Tibial nerve (tissue), 4 donors: ENCODE data around the gene NXPH4. TPM values are rescaled to one million over a fixed set of nuclear protein-coding genes. Genes with fewer than 3 reads are reported as not detected.

Experiments used
- DNase-seq, 2 donors: peaks; one replicate each; pipeline ENCODE4 v3.0.0-alpha.2; 2019; ENCODE audit warnings: low spot score in 2 of 2
- H3K27ac ChIP-seq, 4 donors: fragments of 200-600 bp; sonication (generic) in 3 of 4; one replicate each; pipeline ENCODE4 v1.5.1; 2017 to 2019; ENCODE audit warnings: mild to moderate bottlenecking in 1 of 4
- H3K27me3 ChIP-seq, 2 donors: fragments of 200-600 bp; sonication (generic) in 1 of 2; one replicate each; pipeline versions ENCODE4 v1.5.1 to v1.6.0; 2017 to 2019
- H3K36me3 ChIP-seq, 3 donors: fragments of 200-600 bp; sonication (generic); one replicate each; pipeline ENCODE4 v1.5.1; 2018 to 2019
- H3K4me1 ChIP-seq, 4 donors: fragments of 200-600 bp; sonication (generic) in 3 of 4; one replicate each; pipeline ENCODE4 v1.5.1; 2017 to 2019
- H3K4me3 ChIP-seq, 4 donors: fragments of 200-600 bp; sonication (generic) in 3 of 4; one replicate each; pipeline ENCODE4 v1.5.1; 2017 to 2019; ENCODE audit warnings: mild to moderate bottlenecking in 1 of 4, moderate library complexity in 1 of 4
- H3K9me3 ChIP-seq, 4 donors: fragments of 200-600 bp; sonication (generic) in 3 of 4; one replicate each; pipeline ENCODE4 v1.5.1; 2017 to 2019
- CTCF ChIP-seq, 5 experiments: fragments of 200-600 bp in 3 of 5; fragments of 450-650 bp in 2 of 5; sonication (generic) in 3 of 5; IDR thresholded peaks; one replicate each; pipeline ENCODE4 v1.5.1; 2016 to 2019; ENCODE audit warnings: antibody characterized with exemption in 5 of 5, mild to moderate bottlenecking in 3 of 5, moderate library complexity in 2 of 5
- EP300 ChIP-seq, 2 donors: sonication (generic); formaldehyde crosslinking; IDR thresholded peaks; one replicate each; pipeline ENCODE4 v1.6.1; 2017; ENCODE audit warnings: antibody characterized with exemption in 2 of 2, mild to moderate bottlenecking in 1 of 2
- POLR2A ChIP-seq, 2 donors: fragments of 450-650 bp; IDR thresholded peaks; one replicate each; pipeline ENCODE4 v1.6.1; 2017; ENCODE audit warnings: antibody characterized with exemption in 2 of 2, mild to moderate bottlenecking in 2 of 2, moderate library complexity in 2 of 2
- WGBS, 2 donors: methylation state at CpG; one replicate each; pipeline ENCODE4 v1.1.5; 2018; 5-methylcytosine and 5-hydroxymethylcytosine counted together
- total RNA-seq, 4 donors: library from RNA; depleted of rRNA; stranded (reverse); fragments of >200 nt; gene quantifications; one replicate each; pipeline ENCODE4 v1.1.0, GENCODE V29; 2016

NXPH4 gene
- total RNA-seq, 4 donors from 2014 or later: 4.2 TPM; not detected in 3

GRCh38 chr12:57230381-57231155 is 14.0 kb downstream of the NXPH4 start:
- Histone ChIP-seq H3K27me3 (peaks cover 0 to 25% of the 10 kb centered on the region in 2 donors), H3K27ac (peak overlapping the region; percentile 15 to 93 (median 78)), H3K36me3 (peaks cover 0 to 40% (median 14%) of the 10 kb centered on the region in 3 donors), H3K4me1 (peaks cover 4 to 55% (median 25%) of the 10 kb centered on the region in 4 donors), H3K9me3 (no peaks in the 10 kb centered on the region), H3K4me3 (peak overlapping the region; percentile 44 to 77 (median 64))
- TF ChIP-seq CTCF (IDR thresholded peaks at IDR 0.05) (no peak), POLR2A (IDR thresholded peaks at IDR 0.05) (no peak), EP300 (IDR thresholded peaks at IDR 0.05) (no peak)
- no peak for DNase-seq
- 37 to 46% methylated on average over 10 of the region's 10 CpGs for WGBS, 2 donors

GRCh38 chr12:57231276-57232021 is 14.9 kb downstream of the NXPH4 start:
- H3K27ac ChIP-seq: no peak overlapping the region
- H3K36me3 ChIP-seq: peaks cover 0 to 40% (median 14%) of the 10 kb centered on the region in 3 donors
- H3K4me1 ChIP-seq: peaks cover 4 to 55% (median 26%) of the 10 kb centered on the region in 4 donors
- no peak overlapping the region for H3K4me3 ChIP-seq
- H3K9me3 ChIP-seq: no peaks in the 10 kb centered on the region
- TF ChIP-seq CTCF (IDR thresholded peaks at IDR 0.05) (no peak), EP300 (IDR thresholded peaks at IDR 0.05) (no peak), POLR2A (IDR thresholded peaks at IDR 0.05) (no peak)
- 84 to 95% methylated on average over 10 to 13 of the region's 13 CpGs for WGBS, 2 donors
- peaks cover 0 to 20% of the 10 kb centered on the region in 2 donors for H3K27me3 ChIP-seq
- no peak for DNase-seq

GRCh38 chr12:57232156-57232756 is 15.7 kb downstream of the NXPH4 start:
- H3K9me3 ChIP-seq: no peaks in the 10 kb centered on the region
- peaks cover 4 to 55% (median 22%) of the 10 kb centered on the region in 4 donors for H3K4me1 ChIP-seq
- H3K36me3 ChIP-seq: peaks cover 0 to 40% (median 14%) of the 10 kb centered on the region in 3 donors
- peaks cover 0 to 20% of the 10 kb centered on the region in 2 donors for H3K27me3 ChIP-seq
- H3K27ac ChIP-seq: no peak overlapping the region
- H3K4me3 ChIP-seq: no peak overlapping the region
- 80 to 84% methylated on average over 18 to 19 of the region's 19 CpGs for WGBS, 2 donors
- TF ChIP-seq POLR2A (IDR thresholded peaks at IDR 0.05): no peak
- no peak for TF ChIP-seq EP300 (IDR thresholded peaks at IDR 0.05)
- no peak for TF ChIP-seq CTCF (IDR thresholded peaks at IDR 0.05)
- DNase-seq: no peak

GRCh38 chr12:57233357-57234232 is 17.0 kb downstream of the NXPH4 start:
- Histone ChIP-seq H3K4me1 (peaks cover 4 to 67% (median 32%) of the 10 kb centered on the region in 4 donors), H3K27ac (peak overlapping the region in 2 of 4 donors; percentile 43 to 76), H3K27me3 (peaks cover 0 to 25% of the 10 kb centered on the region in 2 donors), H3K36me3 (peaks cover 0 to 40% (median 14%) of the 10 kb centered on the region in 3 donors), H3K9me3 (no peaks in the 10 kb centered on the region), H3K4me3 (no peak overlapping the region)
- DNase-seq: no peak
- WGBS, 2 donors: 74 to 87% methylated on average over 12 to 15 of the region's 15 CpGs
- TF ChIP-seq CTCF (IDR thresholded peaks at IDR 0.05): no peak
- TF ChIP-seq EP300 (IDR thresholded peaks at IDR 0.05): no peak
- no peak for TF ChIP-seq POLR2A (IDR thresholded peaks at IDR 0.05)
